HepG2 (cell line): ENCODE data around the gene WBP1. TPM values are rescaled to one million over a fixed set of nuclear protein-coding genes. Genes with fewer than 3 reads are reported as not detected.

Source experiments
- KDM5A ChIP-seq: fragments of 200-600 bp; sonication (generic); IDR thresholded peaks from 2 replicates; pipeline ENCODE4 v1.7.0; 2018; ENCODE audit warnings: antibody characterized with exemption, mild to moderate bottlenecking, low read length, borderline replicate concordance
- KLF13 ChIP-seq: sonication (generic); formaldehyde crosslinking; IDR thresholded peaks from 2 replicates; pipeline ENCODE4 v1.4.0; 2020; ENCODE audit warnings: mild to moderate bottlenecking, missing genetic modification reagents
- RBM22 ChIP-seq: fragments of 200-400 bp; formaldehyde crosslinking; optimal IDR thresholded peaks from 2 replicates; pipeline ENCODE3; 2017; ENCODE audit warnings: mild to moderate bottlenecking, low read length, moderate library complexity
- SRY ChIP-seq: sonication (generic); formaldehyde crosslinking; IDR thresholded peaks from 2 replicates; pipeline ENCODE4 v1.8.0; 2022; ENCODE audit warnings: mild to moderate bottlenecking, missing genetic modification reagents
- STAT6 ChIP-seq: sonication (generic); formaldehyde crosslinking; IDR thresholded peaks from 2 replicates; pipeline ENCODE4 v1.4.0; 2020; ENCODE audit warnings: missing genetic modification reagents, mild to moderate bottlenecking, borderline replicate concordance
- ZBTB46 ChIP-seq: sonication (generic); formaldehyde crosslinking; IDR thresholded peaks from 2 replicates; pipeline ENCODE4 v1.4.0; 2020; ENCODE audit warnings: mild to moderate bottlenecking, missing genetic modification reagents, borderline replicate concordance
- ZC3H4 ChIP-seq: sonication (generic); formaldehyde crosslinking; IDR thresholded peaks from 2 replicates; pipeline ENCODE4 v1.4.0; 2020; ENCODE audit warnings: missing genetic modification reagents, borderline replicate concordance
- ZMAT3 ChIP-seq: sonication (generic); formaldehyde crosslinking; conservative IDR thresholded peaks from 2 replicates; pipeline ENCODE4 v1.7.0; 2021; ENCODE audit warnings: missing genetic modification reagents
- ZNF317 ChIP-seq: sonication (generic); formaldehyde crosslinking; IDR thresholded peaks from 2 replicates; pipeline ENCODE4 v1.5.0; 2020; ENCODE audit warnings: mild to moderate bottlenecking, missing genetic modification reagents
- ZNF33B ChIP-seq: sonication (generic); formaldehyde crosslinking; IDR thresholded peaks from 2 replicates; pipeline ENCODE4 v1.5.1; 2020; ENCODE audit warnings: mild to moderate bottlenecking, missing genetic modification reagents
- ZNF747 ChIP-seq: sonication (generic); formaldehyde crosslinking; IDR thresholded peaks from 2 replicates; pipeline ENCODE4 v1.8.1; 2023; ENCODE audit warnings: missing genetic modification reagents, mild to moderate bottlenecking, borderline replicate concordance
- ZNF788 ChIP-seq: sonication (generic); formaldehyde crosslinking; IDR thresholded peaks from 2 replicates; pipeline ENCODE4 v1.5.0; 2020; ENCODE audit warnings: mild to moderate bottlenecking, missing genetic modification reagents, borderline replicate concordance
- ZZZ3 ChIP-seq: sonication (generic); formaldehyde crosslinking; IDR thresholded peaks from 2 replicates; pipeline ENCODE4 v1.4.0; 2020; ENCODE audit warnings: missing genetic modification reagents, mild to moderate bottlenecking, borderline replicate concordance
- polyA plus RNA-seq, 8 experiments: library from polyadenylated mRNA; depleted of rRNA in 3 of 8; stranded (reverse) in 7 of 8; unstranded in 1 of 8; fragments of >200 nt; fragmentation: Illumina TruSeq in 4 of 8; extraction: Trizol in 4 of 8; gene quantifications; 2 replicates each; pipeline versions ENCODE4 v1.2.1 to v1.2.3, GENCODE V29; 2011 to 2016; ENCODE audit warnings: low read depth in 4 of 8, missing spikeins in 1 of 8, mixed read lengths in 1 of 8; ENCODE audit not compliant: insufficient read depth in 1 of 8
- total RNA-seq, 5 experiments: library from RNA; depleted of rRNA; stranded (reverse); fragments of >200 nt; fragmentation: Illumina TruSeq; extraction: Trizol; gene quantifications; 2 replicates each; pipeline ENCODE4 v1.2.3, GENCODE V29; 2016; ENCODE audit warnings: low read depth in 1 of 5
- TF ChIP-seq, protein P1 (sequence below): sonication (generic); formaldehyde crosslinking; IDR thresholded peaks from 2 replicates; pipeline ENCODE4 v1.4.0; 2020; ENCODE audit warnings: low read depth, missing genetic modification reagents
- TF ChIP-seq, protein P2 (sequence below): sonication (generic); formaldehyde crosslinking; IDR thresholded peaks from 2 replicates; pipeline ENCODE4 v1.8.0; 2023; ENCODE audit warnings: mild to moderate bottlenecking, missing genetic modification reagents
- TF ChIP-seq, protein P3 (sequence below): sonication (generic); formaldehyde crosslinking; conservative IDR thresholded peaks from 2 replicates; pipeline ENCODE4 v1.4.0; 2020; ENCODE audit warnings: missing genetic modification reagents

WBP1 gene
- total and polyA plus RNA-seq, 2 of the 13 experiments (the other 11 are each of a cell fraction or from before 2014, with no cell fraction given): 38.8 to 85.7 TPM

DNA sequence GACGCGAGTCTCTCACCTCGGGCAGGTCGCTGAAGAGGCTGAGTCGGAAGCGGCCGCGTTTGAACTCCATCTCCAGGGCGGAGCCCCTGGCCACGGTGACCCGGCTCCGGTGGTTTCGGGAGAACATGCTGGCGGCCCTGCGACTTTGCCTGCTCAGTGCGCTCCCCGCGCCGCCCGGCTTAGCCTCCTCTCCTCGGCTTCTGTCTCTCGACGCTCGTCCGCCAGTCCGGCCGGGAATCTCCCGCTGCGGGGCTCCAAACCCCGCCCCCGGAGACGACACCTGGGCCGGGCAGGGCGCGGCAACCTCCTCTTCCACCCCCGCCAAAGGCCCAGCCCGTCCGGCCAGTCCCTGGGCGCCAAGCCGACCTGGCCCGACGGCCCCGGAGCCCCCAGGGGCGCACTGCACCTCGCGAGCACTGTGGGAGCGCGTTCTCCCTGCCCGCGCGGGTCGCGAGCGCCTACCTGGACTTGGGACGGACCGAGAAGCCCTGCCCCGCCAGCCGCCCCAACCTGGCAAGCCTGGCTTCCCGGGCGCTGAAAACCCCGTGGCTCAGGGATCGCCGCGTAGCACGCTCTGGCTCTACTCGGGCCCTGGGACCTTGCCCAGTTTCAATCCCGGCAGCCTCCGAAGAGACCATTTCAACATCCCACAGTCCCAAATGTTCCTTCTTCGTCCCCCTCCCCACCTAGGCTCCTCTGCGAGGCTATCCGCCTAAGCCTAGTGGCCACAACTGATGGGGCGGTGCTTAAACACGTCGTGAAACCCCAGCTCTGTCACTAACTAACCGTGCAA, 16.4 kb upstream of the WBP1 start, which contains the start of gene RTKN (continued):
- TF ChIP-seq, protein P1, sequence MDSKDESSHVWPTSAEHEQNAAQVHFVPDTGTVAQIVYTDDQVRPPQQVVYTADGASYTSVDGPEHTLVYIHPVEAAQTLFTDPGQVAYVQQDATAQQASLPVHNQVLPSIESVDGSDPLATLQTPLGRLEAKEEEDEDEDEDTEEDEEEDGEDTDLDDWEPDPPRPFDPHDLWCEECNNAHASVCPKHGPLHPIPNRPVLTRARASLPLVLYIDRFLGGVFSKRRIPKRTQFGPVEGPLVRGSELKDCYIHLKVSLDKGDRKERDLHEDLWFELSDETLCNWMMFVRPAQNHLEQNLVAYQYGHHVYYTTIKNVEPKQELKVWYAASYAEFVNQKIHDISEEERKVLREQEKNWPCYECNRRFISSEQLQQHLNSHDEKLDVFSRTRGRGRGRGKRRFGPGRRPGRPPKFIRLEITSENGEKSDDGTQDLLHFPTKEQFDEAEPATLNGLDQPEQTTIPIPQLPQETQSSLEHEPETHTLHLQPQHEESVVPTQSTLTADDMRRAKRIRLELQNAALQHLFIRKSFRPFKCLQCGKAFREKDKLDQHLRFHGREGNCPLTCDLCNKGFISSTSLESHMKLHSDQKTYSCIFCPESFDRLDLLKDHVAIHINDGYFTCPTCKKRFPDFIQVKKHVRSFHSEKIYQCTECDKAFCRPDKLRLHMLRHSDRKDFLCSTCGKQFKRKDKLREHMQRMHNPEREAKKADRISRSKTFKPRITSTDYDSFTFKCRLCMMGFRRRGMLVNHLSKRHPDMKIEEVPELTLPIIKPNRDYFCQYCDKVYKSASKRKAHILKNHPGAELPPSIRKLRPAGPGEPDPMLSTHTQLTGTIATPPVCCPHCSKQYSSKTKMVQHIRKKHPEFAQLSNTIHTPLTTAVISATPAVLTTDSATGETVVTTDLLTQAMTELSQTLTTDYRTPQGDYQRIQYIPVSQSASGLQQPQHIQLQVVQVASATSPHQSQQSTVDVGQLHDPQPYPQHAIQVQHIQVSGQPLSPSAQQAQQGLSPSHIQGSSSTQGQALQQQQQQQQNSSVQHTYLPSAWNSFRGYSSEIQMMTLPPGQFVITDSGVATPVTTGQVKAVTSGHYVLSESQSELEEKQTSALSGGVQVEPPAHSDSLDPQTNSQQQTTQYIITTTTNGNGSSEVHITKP (CRISPR knock-in tag): peak; percentile 74
- TF ChIP-seq STAT6 (CRISPR knock-in tag) (no peak), ZC3H4 (CRISPR knock-in tag) (peak; percentile 95; the same call in 1 of the 2 replicates), RBM22 (no peak), KDM5A (peak; percentile 51), SRY (CRISPR knock-in tag) (peak; percentile 78; the same call in 1 of the 2 replicates), ZNF33B (CRISPR knock-in tag) (peak; percentile 72; the same call in 1 of the 2 replicates), ZBTB46 (no peak), ZNF788 (CRISPR knock-in tag) (peak; percentile 48; the same call in 1 of the 2 replicates), ZNF317 (CRISPR knock-in tag) (no peak; the same call in 1 of the 2 replicates), ZNF747 (CRISPR knock-in tag) (peak; percentile 53; the same call in 1 of the 2 replicates), ZZZ3 (CRISPR knock-in tag) (no peak; the same call in 1 of the 2 replicates), ZMAT3 (CRISPR knock-in tag) (no peak; the same call in 1 of the 2 replicates), KLF13 (CRISPR knock-in tag) (no peak)
- TF ChIP-seq, protein P2, sequence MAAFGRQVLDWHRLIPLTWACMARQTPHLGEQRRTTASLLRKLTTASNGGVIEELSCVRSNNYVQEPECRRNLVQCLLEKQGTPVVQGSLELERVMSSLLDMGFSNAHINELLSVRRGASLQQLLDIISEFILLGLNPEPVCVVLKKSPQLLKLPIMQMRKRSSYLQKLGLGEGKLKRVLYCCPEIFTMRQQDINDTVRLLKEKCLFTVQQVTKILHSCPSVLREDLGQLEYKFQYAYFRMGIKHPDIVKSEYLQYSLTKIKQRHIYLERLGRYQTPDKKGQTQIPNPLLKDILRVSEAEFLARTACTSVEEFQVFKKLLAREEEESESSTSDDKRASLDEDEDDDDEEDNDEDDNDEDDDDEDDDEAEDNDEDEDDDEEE (CRISPR knock-in tag): no peak; the same call in 1 of the 2 replicates
- TF ChIP-seq, protein P3, sequence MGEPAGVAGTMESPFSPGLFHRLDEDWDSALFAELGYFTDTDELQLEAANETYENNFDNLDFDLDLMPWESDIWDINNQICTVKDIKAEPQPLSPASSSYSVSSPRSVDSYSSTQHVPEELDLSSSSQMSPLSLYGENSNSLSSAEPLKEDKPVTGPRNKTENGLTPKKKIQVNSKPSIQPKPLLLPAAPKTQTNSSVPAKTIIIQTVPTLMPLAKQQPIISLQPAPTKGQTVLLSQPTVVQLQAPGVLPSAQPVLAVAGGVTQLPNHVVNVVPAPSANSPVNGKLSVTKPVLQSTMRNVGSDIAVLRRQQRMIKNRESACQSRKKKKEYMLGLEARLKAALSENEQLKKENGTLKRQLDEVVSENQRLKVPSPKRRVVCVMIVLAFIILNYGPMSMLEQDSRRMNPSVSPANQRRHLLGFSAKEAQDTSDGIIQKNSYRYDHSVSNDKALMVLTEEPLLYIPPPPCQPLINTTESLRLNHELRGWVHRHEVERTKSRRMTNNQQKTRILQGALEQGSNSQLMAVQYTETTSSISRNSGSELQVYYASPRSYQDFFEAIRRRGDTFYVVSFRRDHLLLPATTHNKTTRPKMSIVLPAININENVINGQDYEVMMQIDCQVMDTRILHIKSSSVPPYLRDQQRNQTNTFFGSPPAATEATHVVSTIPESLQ (CRISPR knock-in tag): 0 out of 2 replicates have a peak, but pooled peaks have one; percentile 77
